Measurements from ENCODE around the gene CARNS1. TPM values are rescaled to one million over a fixed set of nuclear protein-coding genes. Genes with fewer than 3 reads are reported as not detected.

CARNS1 gene
- total RNA-seq, 6 experiments from 2014 or later: 0.05 to 0.14 (median 0.06) TPM; not detected in 1

DNA sequence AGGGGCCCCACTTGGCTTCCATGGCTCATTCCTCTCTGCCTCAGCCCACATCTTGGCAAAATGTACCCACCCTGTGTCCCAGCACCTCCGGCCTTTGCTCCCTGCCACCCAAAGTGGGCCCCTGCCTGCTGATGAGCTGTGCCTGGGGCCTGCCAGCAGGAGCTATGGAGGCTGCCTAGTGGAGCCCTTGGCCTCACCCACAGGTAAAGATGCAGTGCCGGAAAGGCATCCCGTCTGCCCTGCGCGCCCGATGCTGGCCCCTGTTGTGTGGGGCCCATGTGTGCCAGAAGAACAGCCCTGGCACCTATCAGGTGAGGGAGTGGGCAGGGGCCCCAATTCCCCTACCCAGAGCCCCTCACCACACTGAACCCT, 10.3 kb upstream of the CARNS1 start:
- Mint-ChIP-seq H3K4me3 (no peak overlapping the region), H3K9me3 (no peaks in the 10 kb centered on the region), H3K36me3 (ENCODE audit: low read depth) (peaks cover 6% of the 10 kb centered on the region; the same call in 1 of the 2 replicates)

DNA sequence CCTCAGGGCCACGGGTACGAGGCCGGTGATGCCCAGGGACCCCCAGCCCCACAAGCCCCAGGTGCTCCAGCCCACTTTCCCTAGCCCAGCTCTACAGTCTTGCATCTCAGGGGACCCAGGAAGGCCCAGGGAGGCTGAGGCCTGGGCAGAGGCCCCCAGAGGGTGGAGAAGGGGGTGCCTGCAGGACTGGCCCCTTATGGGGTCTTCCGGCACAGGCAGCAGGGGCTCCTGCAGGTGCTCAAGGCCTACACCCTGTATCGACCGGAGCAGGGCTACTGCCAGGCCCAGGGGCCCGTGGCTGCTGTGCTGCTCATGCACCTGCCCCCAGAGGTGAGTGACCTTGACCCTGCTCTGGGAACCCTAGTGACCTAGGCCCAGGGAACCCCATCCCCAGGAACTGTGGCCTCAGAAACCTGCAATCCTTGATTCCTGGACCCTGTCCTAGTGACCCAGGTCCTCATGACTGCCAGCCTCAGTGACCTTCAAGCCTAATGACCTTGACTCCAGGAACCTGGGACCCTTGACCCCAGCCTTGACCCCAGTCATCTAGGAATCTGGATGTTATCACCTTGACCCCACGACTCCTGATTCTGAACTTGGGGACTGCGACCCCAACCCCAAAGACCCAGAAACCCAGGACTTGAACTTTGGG, 9.7 kb upstream of the CARNS1 start:
- H3K27me3 Mint-ChIP-seq (ENCODE audit: insufficient read depth): peaks cover 13% of the 10 kb centered on the region
- no peak overlapping the region for H3K4me3 Mint-ChIP-seq
- H3K27ac Mint-ChIP-seq: no peak overlapping the region
- TF ChIP-seq CTCF (IDR thresholded peaks at IDR 0.05): no peak
- no peaks in the 10 kb centered on the region for H3K36me3 Mint-ChIP-seq (ENCODE audit: low read depth)
- no peak for DNase-seq
- H3K9me3 Mint-ChIP-seq: no peaks in the 10 kb centered on the region
- H3K4me1 Mint-ChIP-seq (ENCODE audit: low read depth): 0 out of 2 replicates have a peak, but pooled peaks cover under 1% of the 10 kb centered on the region

More for the DNA sequence above, 10.3 kb upstream of the CARNS1 start:
- DNase-seq: no peak
- TF ChIP-seq CTCF (IDR thresholded peaks at IDR 0.05): no peak
- Mint-ChIP-seq H3K4me1 (ENCODE audit: low read depth) (peaks cover 7% of the 10 kb centered on the region), H3K27me3 (ENCODE audit: insufficient read depth) (peaks cover 12% of the 10 kb centered on the region), H3K27ac (no peak overlapping the region)

- Mint-ChIP-seq H3K4me1 (ENCODE audit: low read depth) (no peaks in the 10 kb centered on the region), H3K36me3 (ENCODE audit: low read depth) (no peaks in the 10 kb centered on the region), H3K9me3 (no peaks in the 10 kb centered on the region), H3K27ac (no peak overlapping the region), H3K4me3 (no peak overlapping the region), H3K27me3 (ENCODE audit: insufficient read depth) (peaks cover 14% of the 10 kb centered on the region)
- DNase-seq: no peak
- no peak for TF ChIP-seq CTCF (IDR thresholded peaks at IDR 0.05)
Observed at GRCh38 chr11:67406420-67406968, 9.0 kb upstream of the CARNS1 start.

DNA sequence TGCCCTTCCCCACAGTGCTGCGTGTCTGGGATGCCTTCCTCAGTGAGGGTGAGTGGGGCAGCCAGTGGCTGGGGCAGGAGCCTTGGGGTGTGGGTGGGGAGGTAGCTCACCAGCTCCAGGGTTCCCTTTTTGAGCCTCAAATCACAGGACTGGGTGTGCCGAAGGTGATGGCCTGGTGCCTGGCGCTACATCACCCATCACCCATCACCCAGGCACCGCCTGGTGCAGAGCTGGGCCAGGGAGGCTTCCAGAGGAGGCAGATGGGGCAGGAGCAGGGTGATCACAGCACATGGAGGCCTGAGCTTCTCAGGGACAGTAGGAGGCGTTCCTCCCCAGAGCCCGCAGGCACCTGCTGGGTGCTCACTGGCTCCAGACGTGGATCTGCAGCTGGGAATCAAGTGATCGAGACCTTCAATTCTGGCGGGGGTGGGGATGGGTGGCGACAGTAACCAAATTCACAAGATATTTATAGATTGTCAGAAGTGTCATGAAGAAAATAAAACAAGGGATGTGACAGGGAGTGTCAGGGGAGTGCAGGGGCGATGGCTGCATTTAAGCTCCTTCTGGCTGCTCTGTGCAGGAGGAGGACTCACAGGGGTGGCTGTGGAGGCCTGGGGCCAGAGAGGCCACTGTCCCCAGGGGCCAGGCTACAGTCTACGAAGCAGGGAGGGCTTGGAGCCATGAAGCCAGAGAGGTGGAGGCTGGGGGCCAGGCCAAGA, 8.3 kb upstream of the CARNS1 start:
- Mint-ChIP-seq H3K9me3 (no peaks in the 10 kb centered on the region), H3K4me3 (no peak overlapping the region), H3K27ac (no peak overlapping the region), H3K27me3 (ENCODE audit: insufficient read depth) (peaks cover 18% of the 10 kb centered on the region), H3K36me3 (ENCODE audit: low read depth) (no peaks in the 10 kb centered on the region), H3K4me1 (ENCODE audit: low read depth) (no peaks in the 10 kb centered on the region)
- TF ChIP-seq CTCF (IDR thresholded peaks at IDR 0.05): no peak; the same call in 1 of the 2 replicates
- DNase-seq: no peak

DNA sequence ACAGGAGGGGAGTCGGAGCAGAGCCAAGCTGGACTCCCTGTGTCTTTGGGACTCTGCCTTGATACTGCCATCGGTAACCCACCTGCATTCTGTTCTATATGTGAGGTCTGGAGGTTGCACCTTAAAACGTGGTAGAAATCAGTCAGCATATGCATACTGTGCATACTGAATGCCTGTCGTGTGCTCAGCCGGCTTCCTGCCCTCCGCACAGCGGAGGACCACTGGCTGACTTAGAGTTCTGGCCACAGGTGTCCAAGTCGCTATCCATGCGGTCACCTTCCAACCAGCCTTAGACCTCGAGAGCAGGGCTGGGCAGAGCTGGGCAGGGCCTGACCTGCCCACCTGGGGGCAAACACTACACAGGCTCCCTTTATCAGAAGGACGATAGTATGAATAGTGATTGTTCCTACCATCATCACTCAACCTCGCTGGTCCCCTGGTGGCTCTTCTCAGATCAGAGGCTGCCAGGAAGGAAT, 7.8 kb upstream of the CARNS1 start:
- Mint-ChIP-seq H3K4me3 (no peak overlapping the region), H3K27me3 (ENCODE audit: insufficient read depth) (peaks cover 19% of the 10 kb centered on the region)

More for the DNA sequence above, 7.8 kb upstream of the CARNS1 start:
- Mint-ChIP-seq H3K27ac (no peak overlapping the region), H3K9me3 (no peaks in the 10 kb centered on the region), H3K4me1 (ENCODE audit: low read depth) (no peaks in the 10 kb centered on the region), H3K36me3 (ENCODE audit: low read depth) (no peaks in the 10 kb centered on the region)
- no peak for DNase-seq
- TF ChIP-seq CTCF (IDR thresholded peaks at IDR 0.05): no peak
